Motor neuron (in vitro differentiated cells): ENCODE data around the gene POMGNT1. TPM values are rescaled to one million over a fixed set of nuclear protein-coding genes. Genes with fewer than 3 reads are reported as not detected.

Source experiments
- ATAC-seq, 8 experiments: fragments of 200-7000 bp; cut with Tn5 transposase; replicated peaks in 6 of 8; 2 replicates each; pipeline ENCODE4 v1.8.0; 2021; ENCODE audit warnings: mild to moderate bottlenecking in 8 of 8, moderate library complexity in 8 of 8
- H3K27ac ChIP-seq, 2 donors: fragments of 250-450 bp; sonication (Bioruptor Pico); 2 replicates each; pipeline ENCODE4 v1.9.0; 2021; ENCODE audit warnings: antibody characterized with exemption in 2 of 2, mild to moderate bottlenecking in 2 of 2, moderate library complexity in 1 of 2
- H3K4me1 ChIP-seq, 2 donors: fragments of 250-450 bp; sonication (Bioruptor Pico); replicated peaks in 1 of 2; 2 replicates each; pipeline ENCODE4 v1.6.1; 2021; ENCODE audit warnings: antibody characterized with exemption in 2 of 2, mild to moderate bottlenecking in 2 of 2, moderate library complexity in 1 of 2
- H3K4me3 ChIP-seq, 5 donors: fragments of 250-450 bp; sonication (Bioruptor Pico); 2 replicates each; pipeline ENCODE4 v1.9.0; 2021; ENCODE audit warnings: antibody characterized with exemption in 5 of 5, mild to moderate bottlenecking in 5 of 5, moderate library complexity in 4 of 5
- WGBS, 10 experiments: fragments of 450-650 bp; shearing (Covaris generic); methylation state at CpG; one replicate each; pipeline ENCODE4 v1.0.0; 2022; 5-methylcytosine and 5-hydroxymethylcytosine counted together
- in situ Hi-C, 9 experiments: fragments of 400-800 bp; cut with MboI; loops; one replicate each; pipeline ENCODE4 v1.15.0; 2021; ENCODE audit warnings: low sequenced_read_pairs in 9 of 9, low pct_unique_long_range_greater_than_20kb in 2 of 9; ENCODE audit not compliant: unreplicated experiment in 9 of 9
- total RNA-seq, 8 experiments: library from RNA; unstranded; fragments of 300-600 nt; gene quantifications; 2 replicates each; pipeline versions ENCODE4 v1.2.3 to v1.2.4, GENCODE V29; 2022

The POMGNT1 gene
- total RNA-seq, 8 experiments from 2014 or later = 40.9 to 80.1 (median 59.1) TPM

GRCh38 chr1:46187106-46187869, 10.9 kb downstream of the POMGNT1 start:
- Histone ChIP-seq H3K4me1 (no peaks in the 10 kb centered on the region), H3K27ac (no peak overlapping the region), H3K4me3 (no peak overlapping the region)
- peak in 1 of 8 experiments; percentile 8 for ATAC-seq
- 83 to 100% (median 100%) methylated on average over 1 to 7 of the region's 8 CpGs; no CpG with 5 or more reads in 2 of the 10 experiments for WGBS, 10 experiments
- in situ Hi-C loops = loop anchor here in 4 of 9 experiments (25.0 kb wide), 1 partner anchor 150 kb away; no protein-coding TSS in a partner anchor

GRCh38 chr1:46186076-46186475, 12.2 kb downstream of the POMGNT1 start:
- Histone ChIP-seq H3K4me1 (no peaks in the 10 kb centered on the region), H3K4me3 (no peak overlapping the region), H3K27ac (no peak overlapping the region)
- in situ Hi-C loops = loop anchor here in 4 of 9 experiments (25.0 kb wide), 1 partner anchor 149 kb away; no protein-coding TSS in a partner anchor
- ATAC-seq = no peak
- 70 to 100% (median 91%) methylated on average over 1 to 2 of the region's 2 CpGs; no CpG with 5 or more reads in 2 of the 10 experiments for WGBS, 10 experiments

- 53 to 100% (median 80%) methylated on average over 1 to 7 of the region's 7 CpGs; no CpG with 5 or more reads in 1 of the 10 experiments for WGBS, 10 experiments
- Histone ChIP-seq H3K4me1 (peaks cover 4% of the 10 kb centered on the region in 2 donors), H3K27ac (no peak overlapping the region), H3K4me3 (no peak overlapping the region)
- in situ Hi-C loops = loop anchor here in 5 of 9 experiments (5.0 to 25.0 kb wide), 2 partner anchors 148 kb away; no protein-coding TSS in a partner anchor
- ATAC-seq = no peak
These were observed 13.1 kb downstream of the POMGNT1 start for GRCh38 chr1:46184920-46185658.

GRCh38 chr1:46183926-46184557, 14.2 kb downstream of the POMGNT1 start:
- in situ Hi-C loops = loop anchor here in 5 of 9 experiments (5.0 to 25.0 kb wide), 2 partner anchors 147 kb away; no protein-coding TSS in a partner anchor
- Histone ChIP-seq H3K27ac (no peak overlapping the region), H3K4me3 (no peak overlapping the region), H3K4me1 (peaks cover 7 to 11% of the 10 kb centered on the region in 2 donors)
- no peak for ATAC-seq
- 79 to 92% (median 88%) methylated on average over 5 to 12 of the region's 12 CpGs; no CpG with 5 or more reads in 5 of the 10 experiments for WGBS, 10 experiments

GRCh38 chr1:46183079-46183847, 15.0 kb downstream of the POMGNT1 start:
- ATAC-seq = peak in 6 of 8 experiments; percentile 15 to 49 (median 26)
- 33 to 100% (median 79%) methylated on average over 1 to 7 of the region's 8 CpGs; no CpG with 5 or more reads in 4 of the 10 experiments for WGBS, 10 experiments
- in situ Hi-C loops = loop anchor here in 5 of 9 experiments (5.0 to 25.0 kb wide), 2 partner anchors 146 kb away; no protein-coding TSS in a partner anchor

GRCh38 chr1:46181343-46182260, 16.6 kb downstream of the POMGNT1 start:
- ATAC-seq = peak in 3 of 8 experiments; percentile 15 to 56 (median 36)
- WGBS, 10 experiments = 21 to 91% (median 67%) methylated on average over 1 to 9 of the region's 10 CpGs
- Histone ChIP-seq H3K27ac (no peak overlapping the region), H3K4me3 (no peak overlapping the region), H3K4me1 (peaks cover 7 to 11% of the 10 kb centered on the region in 2 donors)
- in situ Hi-C loops = loop anchor here in 5 of 9 experiments (5.0 to 25.0 kb wide), 2 partner anchors 144 kb away; no protein-coding TSS in a partner anchor

More at GRCh38 chr1:46183079-46183847, 15.0 kb downstream of the POMGNT1 start:
- Histone ChIP-seq H3K4me3 (no peak overlapping the region), H3K27ac (no peak overlapping the region), H3K4me1 (peaks cover 7 to 11% of the 10 kb centered on the region in 2 donors)

GRCh38 chr1:46180082-46180616, 18.1 kb downstream of the POMGNT1 start:
- no peak overlapping the region for H3K4me3 ChIP-seq
- peaks cover 10 to 11% of the 10 kb centered on the region in 2 donors for H3K4me1 ChIP-seq
- WGBS, 10 experiments = 53 to 89% (median 67%) methylated on average over 3 to 10 of the region's 12 CpGs; no CpG with 5 or more reads in 3 of the 10 experiments
- in situ Hi-C loops = loop anchor here in 5 of 9 experiments (5.0 to 25.0 kb wide), 2 partner anchors 143 kb away; no protein-coding TSS in a partner anchor
- H3K27ac ChIP-seq = no peak overlapping the region
- peak; percentile 20 to 70 (median 54) for ATAC-seq

- ATAC-seq = peak; percentile 57 to 90 (median 88)
- Histone ChIP-seq H3K4me1 (peaks cover 17 to 18% of the 10 kb centered on the region in 2 donors), H3K27ac (no peak overlapping the region), H3K4me3 (peak overlapping the region in 1 of 5 donors; percentile 2)
- in situ Hi-C loops = loop anchor here (5.0 to 25.0 kb wide), 4 partner anchors 142 to 147 kb away; no protein-coding TSS in a partner anchor
- 2 to 25% (median 15%) methylated on average over 2 to 10 of the region's 10 CpGs for WGBS, 10 experiments
These were observed 18.8 kb downstream of the POMGNT1 start for GRCh38 chr1:46179138-46180081.

GRCh38 chr1:46176211-46176865, 21.9 kb downstream of the POMGNT1 start, which contains the start of gene P3R3URF:
TSS of gene P3R3URF (minus strand) at chr1:46176488. CDS start at chr1:46176471, 17 bp downstream.
- 20 to 85% (median 65%) methylated on average over 1 to 12 of the region's 13 CpGs; no CpG with 5 or more reads in 1 of the 10 experiments for WGBS, 10 experiments
- no peak within 1 kb of the TSS for H3K4me3 ChIP-seq
- H3K4me1 ChIP-seq = peaks cover 35 to 36% of the 10 kb centered on the region in 2 donors
- no peak for ATAC-seq
- no peak within 1 kb of the TSS for H3K27ac ChIP-seq
- in situ Hi-C loops = loop anchor here in 8 of 9 experiments (5.0 to 25.0 kb wide), 4 partner anchors 139 to 144 kb away; no protein-coding TSS in a partner anchor
